Fibroblast of gingiva (primary cell): ENCODE data around the gene CUL1.
A peak's percentile ranks its signal among the peaks of the same experiment; 100 is the strongest.

Source experiments
- DNase-seq: peaks from one replicate; pipeline ENCODE4 v3.0.0-alpha.2; 2011; ENCODE audit warnings: low read depth

Gene CUL1

DNA sequence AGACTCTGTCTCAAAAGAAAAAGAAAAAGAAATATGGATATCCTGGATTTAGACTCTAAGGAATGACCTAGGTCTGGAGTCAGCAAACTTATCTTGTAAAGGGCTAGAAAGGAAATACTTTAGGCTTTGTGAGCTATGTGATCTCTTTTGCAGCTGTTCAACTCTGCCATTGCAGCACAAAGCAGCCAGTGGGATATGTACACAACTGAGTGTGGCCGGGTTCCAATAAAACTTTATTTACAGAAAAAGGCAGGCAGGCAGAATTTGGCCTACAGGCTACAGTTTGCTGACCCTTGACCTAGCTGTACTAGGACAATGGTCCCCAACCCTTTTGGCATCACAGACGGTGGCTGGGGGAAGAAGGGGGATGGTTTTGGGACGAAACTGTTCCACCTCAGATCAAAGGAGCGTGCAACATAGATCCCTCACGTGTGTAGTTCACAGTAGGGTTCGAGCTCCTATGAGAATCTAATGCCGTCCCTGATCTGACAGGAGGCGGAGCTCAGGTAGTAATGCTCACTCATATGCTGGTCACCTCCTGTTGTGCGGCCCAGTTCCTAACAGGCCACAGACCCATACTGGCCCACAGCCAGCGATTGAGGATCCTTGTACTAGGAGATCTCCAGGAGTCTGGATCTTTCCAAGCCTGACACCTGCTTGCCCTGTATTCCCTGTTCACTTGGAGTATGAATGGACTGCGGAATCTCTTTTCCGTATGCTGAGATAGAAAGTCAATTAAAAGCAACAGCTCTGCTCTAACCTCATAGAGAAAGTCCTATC, 63.0 kb downstream of the CUL1 start:
- DNase-seq, result no peak

DNA sequence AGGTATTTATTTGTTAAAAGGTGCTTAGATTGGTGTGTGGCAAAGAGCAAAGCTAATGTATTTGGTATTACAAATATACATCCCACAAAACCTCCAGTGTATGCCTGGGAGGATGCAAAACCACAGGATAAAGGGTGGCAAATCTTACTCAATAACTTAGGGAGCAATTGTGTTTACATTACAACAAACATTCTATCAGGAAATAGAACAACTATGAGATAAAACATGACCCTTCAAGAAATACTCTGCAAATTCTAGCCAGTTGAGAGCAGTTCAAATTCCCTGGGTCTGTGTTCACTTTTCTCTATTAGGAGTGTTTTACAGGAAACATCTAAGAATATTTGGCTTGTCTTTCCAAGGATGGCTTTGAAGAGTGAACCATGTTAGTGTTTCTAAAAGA, 64.9 kb downstream of the CUL1 start:
- DNase-seq, result peak; percentile 22

DNA sequence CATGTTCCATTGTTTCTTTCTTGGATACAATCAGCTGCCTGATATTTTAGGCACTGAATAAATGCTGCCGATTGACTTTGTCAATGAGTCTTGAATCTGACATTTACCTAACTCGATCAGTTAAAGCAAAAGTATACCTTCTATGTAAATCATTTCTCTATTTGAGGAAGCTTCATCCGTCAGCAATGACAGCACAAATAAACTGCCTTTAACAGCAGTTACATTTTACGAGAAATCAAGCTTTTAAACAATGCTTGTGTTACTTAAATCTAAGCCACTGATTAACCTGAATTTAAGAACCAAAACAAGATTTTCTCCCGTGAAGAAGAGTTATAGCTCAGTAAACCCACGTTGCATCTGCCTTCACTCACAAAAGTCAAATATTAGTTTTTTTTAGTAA, 71.3 kb downstream of the CUL1 start:
- no peak for DNase-seq

DNA sequence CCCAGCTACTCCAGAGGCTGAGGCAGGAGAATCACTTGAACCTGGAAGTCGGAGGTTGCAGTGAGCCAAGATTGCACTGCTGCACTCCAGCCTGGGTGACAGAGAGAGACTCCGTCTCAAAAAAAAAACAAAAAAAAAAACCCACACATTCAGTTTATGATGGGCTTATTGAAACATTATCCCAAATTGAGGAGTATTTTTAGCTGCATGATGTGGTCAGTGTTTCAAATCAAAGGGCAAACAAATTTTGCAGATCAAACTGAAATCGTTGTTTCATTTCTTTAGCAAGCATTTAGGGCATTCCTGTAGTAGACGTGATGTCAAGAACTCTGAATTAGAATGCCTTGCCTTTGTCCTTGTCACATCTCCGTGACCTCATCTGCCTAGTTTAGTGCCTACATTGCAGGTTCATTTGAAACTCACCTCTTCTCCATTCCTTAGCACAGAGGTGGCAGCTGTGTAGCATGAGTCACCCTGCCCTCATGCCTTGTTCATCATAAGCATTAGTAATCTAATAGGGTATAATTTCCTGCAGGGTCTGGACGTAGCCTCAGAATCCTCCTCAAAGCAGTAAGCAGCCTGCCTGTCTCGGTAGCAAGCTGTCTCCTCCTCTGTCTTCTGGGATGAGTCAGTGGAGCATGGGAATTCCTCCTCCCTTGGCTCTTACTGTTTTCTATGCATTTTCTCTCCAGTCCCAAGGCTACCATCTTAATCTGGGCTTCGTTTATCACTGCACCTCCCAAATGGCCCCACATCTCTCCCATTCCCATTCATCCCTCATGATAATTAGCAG, 73.8 kb downstream of the CUL1 start:
- peak; percentile 74 for DNase-seq

DNA sequence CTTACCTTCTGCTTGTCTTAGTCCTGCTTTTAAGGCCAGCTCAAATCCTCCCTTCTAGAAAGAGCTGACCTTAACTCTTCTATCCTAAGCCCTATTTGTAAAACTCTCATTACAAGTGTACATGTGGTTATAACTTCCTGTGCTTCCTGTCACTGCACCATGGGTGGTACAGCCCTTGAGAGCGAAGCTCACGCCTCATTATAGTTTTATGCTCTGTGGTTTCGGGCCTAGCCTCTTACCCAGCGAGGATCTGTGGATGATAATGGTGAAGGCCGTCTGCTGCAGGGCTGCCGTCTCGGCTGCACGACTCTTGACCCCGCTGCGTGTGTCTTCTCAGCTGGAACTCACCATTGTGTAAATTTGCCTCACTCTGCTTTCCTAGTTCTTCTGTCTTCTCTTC, 74.6 kb downstream of the CUL1 start:
- DNase-seq, result no peak

GRCh38 chr7:148774471-148774870, 75.8 kb downstream of the CUL1 start:
- DNase-seq, result no peak

DNA sequence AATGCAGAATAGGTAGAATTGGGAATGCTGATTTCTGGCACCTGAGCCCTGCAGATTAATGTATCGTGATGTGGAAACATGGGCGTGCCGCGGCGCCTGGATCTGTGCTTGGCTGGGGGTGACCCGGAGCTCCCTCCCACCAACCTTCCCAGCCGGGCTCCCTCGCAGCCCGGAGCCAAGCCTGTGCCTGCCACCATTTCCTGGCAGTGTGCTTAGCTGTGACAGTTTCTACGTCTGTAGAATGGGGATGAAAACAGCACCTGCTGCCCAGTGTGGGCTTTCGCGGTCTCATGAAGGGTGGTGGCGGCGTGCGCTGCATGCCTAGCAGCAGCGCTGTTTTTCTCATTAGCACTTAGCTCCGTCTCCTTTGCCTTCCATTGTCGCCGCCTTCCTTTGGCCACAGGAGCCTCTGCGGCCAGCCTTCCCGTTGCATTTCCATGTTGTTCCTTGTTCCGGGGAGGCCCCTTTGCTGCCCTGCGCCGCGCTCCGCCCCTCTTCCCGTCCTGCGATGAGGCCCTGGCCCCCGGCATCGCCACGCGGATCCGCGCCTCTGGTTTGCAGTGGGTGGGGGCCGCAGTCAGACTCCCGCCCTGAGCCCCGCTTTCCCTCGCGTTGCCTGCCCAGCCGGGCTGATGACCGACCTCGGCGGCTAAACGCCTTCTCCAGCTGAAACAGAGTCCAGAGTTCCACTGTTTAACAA, 84.2 kb downstream of the CUL1 start:
- DNase-seq, result no peak

DNA sequence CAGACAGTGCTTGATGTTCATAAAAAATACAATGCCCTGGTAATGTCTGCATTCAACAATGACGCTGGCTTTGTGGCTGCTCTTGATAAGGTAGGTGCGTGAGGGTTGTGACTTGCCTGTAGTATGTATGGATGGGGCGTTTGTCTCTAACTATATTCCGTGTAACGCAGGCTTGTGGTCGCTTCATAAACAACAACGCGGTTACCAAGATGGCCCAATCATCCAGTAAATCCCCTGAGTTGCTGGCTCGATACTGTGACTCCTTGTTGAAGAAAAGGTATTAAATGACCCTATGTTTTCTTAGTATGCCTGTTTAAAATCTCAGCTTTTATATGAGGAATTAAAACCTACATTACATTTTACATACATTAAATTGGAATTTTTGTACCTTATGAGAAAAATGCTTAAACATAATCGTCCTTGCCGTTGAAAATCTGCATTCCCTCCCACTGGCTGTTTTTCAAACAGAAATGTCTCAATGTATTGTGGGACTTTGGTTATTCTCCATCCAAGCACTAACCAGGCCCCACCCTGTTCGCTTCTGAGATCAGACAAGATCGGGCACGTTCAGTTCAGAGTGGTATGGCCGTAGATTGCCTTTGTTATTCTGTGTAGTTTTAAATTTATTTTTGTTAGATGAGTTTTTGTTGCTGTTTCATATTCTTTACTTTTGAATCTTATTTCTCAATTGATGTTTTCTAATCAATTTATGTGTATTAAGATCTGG, 85.3 kb downstream of the CUL1 start:
- DNase-seq, result no peak

GRCh38 chr7:148787571-148788295, 89.0 kb downstream of the CUL1 start:
- DNase-seq, result no peak

DNA sequence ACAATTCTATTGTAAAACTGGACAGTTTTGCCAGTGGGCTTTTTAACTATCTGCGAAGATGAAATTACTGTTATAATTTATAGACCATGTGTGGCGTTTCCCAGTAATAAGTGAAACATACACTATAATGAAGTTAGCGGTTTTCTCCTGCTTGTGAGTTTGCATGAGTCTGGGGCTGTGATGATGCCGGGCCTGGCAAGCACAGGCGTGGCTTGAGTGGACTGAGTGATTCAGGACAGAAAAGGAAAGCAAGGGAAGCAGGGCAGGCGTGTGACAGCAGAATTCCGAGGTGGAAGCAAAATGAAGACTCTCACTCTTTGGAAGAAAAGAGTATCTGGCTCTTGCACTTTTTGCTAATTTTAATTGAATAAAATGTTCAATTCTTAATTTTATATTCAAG, 90.5 kb downstream of the CUL1 start:
- no peak for DNase-seq

DNA sequence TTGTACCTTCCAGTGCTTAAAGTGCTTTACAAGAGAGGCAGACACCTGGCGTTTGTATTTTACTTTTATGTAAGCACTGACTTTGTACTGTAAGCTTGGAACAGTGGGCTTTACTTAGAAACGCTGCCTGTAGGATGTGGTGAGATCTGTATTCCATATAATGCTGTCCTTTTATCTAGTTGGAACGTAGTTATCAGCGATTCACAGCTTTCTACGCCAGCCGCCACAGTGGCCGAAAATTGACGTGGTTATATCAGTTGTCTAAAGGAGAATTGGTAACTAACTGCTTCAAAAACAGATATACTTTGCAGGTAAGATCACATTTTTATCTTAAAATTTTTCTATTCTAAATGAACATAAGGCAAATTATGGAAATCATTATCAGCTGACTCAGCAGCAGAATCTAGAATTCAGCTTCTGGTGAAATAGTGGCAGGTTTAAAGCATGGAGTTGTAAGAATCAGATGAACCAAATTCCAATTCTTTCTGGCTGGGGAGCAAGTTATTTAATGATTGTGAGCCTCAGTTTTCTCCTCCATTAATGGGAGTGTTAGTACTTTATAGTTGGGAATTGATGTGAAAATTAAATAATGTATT, 91.5 kb downstream of the CUL1 start:
- no peak for DNase-seq

GRCh38 chr7:148790850-148791249, 92.1 kb downstream of the CUL1 start:
- no peak for DNase-seq

- DNase-seq, result no peak
Observed at GRCh38 chr7:148791546-148791945, 92.8 kb downstream of the CUL1 start.

DNA sequence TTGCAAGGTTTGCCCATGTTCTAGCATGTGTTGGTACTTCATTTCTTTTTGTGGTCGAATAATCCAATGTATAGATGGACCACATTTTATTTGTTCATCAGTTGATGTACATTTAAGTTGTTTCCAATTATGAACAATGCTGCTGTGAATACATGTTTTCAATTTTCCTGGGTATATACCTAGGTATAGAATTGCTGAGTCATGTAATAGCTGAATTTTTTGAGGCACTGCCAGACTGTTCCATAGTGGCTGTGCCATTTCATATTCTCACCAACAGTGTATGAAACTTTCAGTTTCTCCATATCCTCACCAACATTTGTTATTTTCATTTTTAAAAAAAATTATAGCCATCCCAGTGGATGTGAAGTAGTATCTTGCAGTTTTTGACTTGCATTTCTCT, 94.9 kb downstream of the CUL1 start:
- DNase-seq, result no peak

- no peak for DNase-seq
Observed at GRCh38 chr7:148794476-148794875, 95.8 kb downstream of the CUL1 start.

GRCh38 chr7:148796841-148797240, 98.1 kb downstream of the CUL1 start:
- DNase-seq, result no peak

DNA sequence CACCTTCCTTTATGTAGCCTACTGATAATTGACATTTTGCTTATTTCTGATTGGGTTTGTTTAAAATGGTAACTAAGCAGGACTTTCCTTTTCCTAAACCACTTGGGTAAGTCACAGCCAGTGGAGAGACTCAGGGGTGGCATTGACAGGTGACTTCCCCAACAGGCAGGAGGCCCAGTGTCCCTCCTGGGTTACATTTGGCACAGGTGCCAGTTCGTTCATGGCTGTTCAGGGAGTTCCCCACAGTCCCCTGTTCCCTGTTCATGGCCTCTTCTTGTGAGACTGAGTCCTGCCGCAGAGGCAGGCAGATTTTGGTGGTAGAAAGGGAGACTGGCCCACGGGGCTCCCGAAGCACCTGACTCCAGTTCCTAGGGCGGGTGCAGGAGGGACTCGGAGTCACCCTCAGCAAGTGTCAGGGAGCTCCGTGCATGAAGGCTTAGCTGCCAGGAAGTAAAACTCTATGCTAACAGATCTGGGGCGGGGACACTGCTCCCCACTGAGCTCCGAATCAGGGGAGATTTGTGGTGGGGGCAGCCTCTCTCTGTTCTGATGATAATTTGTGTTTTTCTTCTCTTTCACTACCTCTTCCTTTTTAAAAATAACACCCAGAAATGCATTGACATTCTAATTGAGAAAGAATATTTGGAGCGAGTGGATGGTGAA, 101.3 kb downstream of the CUL1 start:
- DNase-seq, result no peak

GRCh38 chr7:148800677-148801076, 102.0 kb downstream of the CUL1 start:
- no peak for DNase-seq

DNA sequence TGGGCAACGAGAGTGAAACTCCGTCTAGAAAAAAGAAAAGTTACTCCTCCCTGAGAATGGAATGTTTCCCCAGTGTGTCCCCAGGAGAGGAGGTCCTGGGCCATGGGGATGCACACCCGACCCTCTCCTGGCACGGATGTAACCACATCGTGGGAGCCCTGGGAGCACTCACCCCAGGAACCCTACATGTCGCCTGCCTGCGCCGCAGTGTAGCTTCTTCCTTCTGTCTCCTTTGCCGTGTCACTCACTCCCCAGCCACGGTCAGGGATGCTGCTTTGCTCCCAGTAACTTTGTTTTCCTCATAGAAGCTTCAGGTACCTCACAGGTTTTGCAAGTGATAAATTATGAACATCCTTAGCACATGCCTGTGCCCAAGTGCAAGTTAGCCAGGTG, 103.4 kb downstream of the CUL1 start:
- no peak for DNase-seq

- no peak for DNase-seq
Observed at GRCh38 chr7:148803094-148803493, 104.4 kb downstream of the CUL1 start.
